MG63 (cell line): ENCODE results near the gene ACOX1. TPM values are rescaled to one million over a fixed set of nuclear protein-coding genes. Genes with fewer than 3 reads are reported as not detected.
A peak's percentile ranks its signal among the peaks of the same experiment; 100 is the strongest.

Experiments
- DNase-seq: peaks from one replicate; pipeline ENCODE4 v3.0.0-alpha.2; 2020
- H3K27me3 ChIP-seq: fragments of 250-450 bp; sonication (Bioruptor Pico); 2 replicates; pipeline ENCODE4 v1.5.1; 2020; ENCODE audit warnings: mild to moderate bottlenecking, moderate library complexity
- H3K36me3 ChIP-seq: fragments of 250-450 bp; sonication (Bioruptor Pico); 2 replicates; pipeline ENCODE4 v1.5.1; 2020; ENCODE audit warnings: mild to moderate bottlenecking, moderate library complexity
- H3K4me3 ChIP-seq: fragments of 250-450 bp; sonication (Bioruptor Pico); 2 replicates; pipeline ENCODE4 v1.5.1; 2020; ENCODE audit warnings: mild to moderate bottlenecking, moderate library complexity
- H3K9me3 ChIP-seq: fragments of 250-450 bp; sonication (Bioruptor Pico); 2 replicates; pipeline ENCODE4 v1.5.1; 2020; ENCODE audit warnings: mild to moderate bottlenecking, moderate library complexity
- total RNA-seq: library from RNA; depleted of rRNA; stranded (reverse); fragments of >200 nt; shearing (Covaris generic); gene quantifications from 2 replicates; pipeline ENCODE4 v1.2.3, GENCODE V29; 2014; ENCODE audit warnings: low replicate concordance

ACOX1 gene
- total RNA-seq, 1 experiment from 2014 or later: 26.9 TPM

- Histone ChIP-seq H3K9me3 (no peaks in the 10 kb centered on the region), H3K27me3 (no peaks in the 10 kb centered on the region), H3K4me3 (no peak overlapping the region), H3K36me3 (peaks cover 8% of the 10 kb centered on the region)
- DNase-seq: no peak
Measured at GRCh38 chr17:75926456-75926855, 52.5 kb downstream of the ACOX1 start.

- H3K4me3 ChIP-seq: no peak overlapping the region
- no peak for DNase-seq
Measured at GRCh38 chr17:75925912-75926311, 53.1 kb downstream of the ACOX1 start.

GRCh38 chr17:75925103-75925502 lies 53.9 kb downstream of the ACOX1 start:
- no peak overlapping the region for H3K4me3 ChIP-seq
- no peak for DNase-seq
- H3K27me3 ChIP-seq: no peaks in the 10 kb centered on the region
- no peaks in the 10 kb centered on the region for H3K9me3 ChIP-seq
- peaks cover 8% of the 10 kb centered on the region for H3K36me3 ChIP-seq

More at GRCh38 chr17:75925912-75926311, 53.1 kb downstream of the ACOX1 start:
- Histone ChIP-seq H3K27me3 (no peaks in the 10 kb centered on the region), H3K36me3 (peaks cover 8% of the 10 kb centered on the region), H3K9me3 (no peaks in the 10 kb centered on the region)

GRCh38 chr17:75922963-75923874 lies 55.7 kb downstream of the ACOX1 start:
- H3K36me3 ChIP-seq: peaks cover 8% of the 10 kb centered on the region
- DNase-seq: no peak
- no peak overlapping the region for H3K4me3 ChIP-seq
- H3K27me3 ChIP-seq: no peaks in the 10 kb centered on the region
- no peaks in the 10 kb centered on the region for H3K9me3 ChIP-seq

GRCh38 chr17:75922173-75922961 lies 56.6 kb downstream of the ACOX1 start:
- DNase-seq: no peak
- H3K36me3 ChIP-seq: peaks cover 6% of the 10 kb centered on the region
- H3K4me3 ChIP-seq: no peak overlapping the region
- no peaks in the 10 kb centered on the region for H3K27me3 ChIP-seq
- no peaks in the 10 kb centered on the region for H3K9me3 ChIP-seq

GRCh38 chr17:75921596-75921995 lies 57.4 kb downstream of the ACOX1 start:
- no peak for DNase-seq
- no peaks in the 10 kb centered on the region for H3K9me3 ChIP-seq
- peaks cover 8% of the 10 kb centered on the region; the same call in 1 of the 2 replicates for H3K36me3 ChIP-seq
- no peaks in the 10 kb centered on the region for H3K27me3 ChIP-seq
- no peak overlapping the region for H3K4me3 ChIP-seq

GRCh38 chr17:75920045-75920560 lies 58.9 kb downstream of the ACOX1 start:
- DNase-seq: no peak
- H3K9me3 ChIP-seq: no peaks in the 10 kb centered on the region
- no peaks in the 10 kb centered on the region for H3K27me3 ChIP-seq
- H3K36me3 ChIP-seq: peaks cover 5% of the 10 kb centered on the region; the same call in 1 of the 2 replicates
- H3K4me3 ChIP-seq: no peak overlapping the region

- H3K9me3 ChIP-seq: no peaks in the 10 kb centered on the region
- no peak for DNase-seq
- H3K4me3 ChIP-seq: no peak overlapping the region
- H3K36me3 ChIP-seq: peaks cover 5% of the 10 kb centered on the region; the same call in 1 of the 2 replicates
- no peaks in the 10 kb centered on the region for H3K27me3 ChIP-seq
Measured at GRCh38 chr17:75919611-75920010, 59.4 kb downstream of the ACOX1 start.

- no peaks in the 10 kb centered on the region for H3K9me3 ChIP-seq
- no peak for DNase-seq
- H3K27me3 ChIP-seq: no peaks in the 10 kb centered on the region
- H3K4me3 ChIP-seq: no peak overlapping the region
- peaks cover 10% of the 10 kb centered on the region; the same call in 1 of the 2 replicates for H3K36me3 ChIP-seq
Measured at GRCh38 chr17:75917917-75918445, 61.0 kb downstream of the ACOX1 start.

- H3K27me3 ChIP-seq: no peaks in the 10 kb centered on the region
- no peak for DNase-seq
- H3K9me3 ChIP-seq: no peaks in the 10 kb centered on the region
- no peak overlapping the region for H3K4me3 ChIP-seq
- peaks cover 10% of the 10 kb centered on the region; the same call in 1 of the 2 replicates for H3K36me3 ChIP-seq
Measured at GRCh38 chr17:75917141-75917916, 61.6 kb downstream of the ACOX1 start.

GRCh38 chr17:75915268-75915667 lies 63.7 kb downstream of the ACOX1 start:
- Histone ChIP-seq H3K27me3 (no peaks in the 10 kb centered on the region), H3K36me3 (peaks cover 10% of the 10 kb centered on the region; the same call in 1 of the 2 replicates), H3K4me3 (no peak overlapping the region), H3K9me3 (no peaks in the 10 kb centered on the region)
- no peak for DNase-seq

GRCh38 chr17:75914643-75915267 lies 64.2 kb downstream of the ACOX1 start:
- H3K4me3 ChIP-seq: no peak overlapping the region
- H3K36me3 ChIP-seq: peaks cover 10% of the 10 kb centered on the region; the same call in 1 of the 2 replicates
- DNase-seq: no peak
- no peaks in the 10 kb centered on the region for H3K27me3 ChIP-seq
- no peaks in the 10 kb centered on the region for H3K9me3 ChIP-seq

GRCh38 chr17:75913537-75914210 lies 65.3 kb downstream of the ACOX1 start:
- H3K36me3 ChIP-seq: peaks cover 10% of the 10 kb centered on the region; the same call in 1 of the 2 replicates
- H3K9me3 ChIP-seq: no peaks in the 10 kb centered on the region
- H3K27me3 ChIP-seq: no peaks in the 10 kb centered on the region
- no peak overlapping the region for H3K4me3 ChIP-seq
- no peak for DNase-seq

- Histone ChIP-seq H3K27me3 (no peaks in the 10 kb centered on the region), H3K4me3 (no peak overlapping the region), H3K36me3 (peaks cover 5% of the 10 kb centered on the region; the same call in 1 of the 2 replicates), H3K9me3 (no peaks in the 10 kb centered on the region)
- DNase-seq: no peak
Measured at GRCh38 chr17:75910699-75911098, 68.3 kb downstream of the ACOX1 start.

GRCh38 chr17:75909812-75910274 lies 69.1 kb downstream of the ACOX1 start:
- H3K27me3 ChIP-seq: no peaks in the 10 kb centered on the region
- DNase-seq: peak; percentile 33
- no peaks in the 10 kb centered on the region for H3K9me3 ChIP-seq
- H3K36me3 ChIP-seq: peaks cover 5% of the 10 kb centered on the region; the same call in 1 of the 2 replicates
- H3K4me3 ChIP-seq: no peak overlapping the region
